ENCODE data around the gene CFAP70.
A peak's percentile ranks its signal among the peaks of the same experiment; 100 is the strongest.

Gene CFAP70

GRCh38 chr10:73251683-73252444, 106.8 kb downstream of the CFAP70 start:
- no peak for DNase-seq

DNA sequence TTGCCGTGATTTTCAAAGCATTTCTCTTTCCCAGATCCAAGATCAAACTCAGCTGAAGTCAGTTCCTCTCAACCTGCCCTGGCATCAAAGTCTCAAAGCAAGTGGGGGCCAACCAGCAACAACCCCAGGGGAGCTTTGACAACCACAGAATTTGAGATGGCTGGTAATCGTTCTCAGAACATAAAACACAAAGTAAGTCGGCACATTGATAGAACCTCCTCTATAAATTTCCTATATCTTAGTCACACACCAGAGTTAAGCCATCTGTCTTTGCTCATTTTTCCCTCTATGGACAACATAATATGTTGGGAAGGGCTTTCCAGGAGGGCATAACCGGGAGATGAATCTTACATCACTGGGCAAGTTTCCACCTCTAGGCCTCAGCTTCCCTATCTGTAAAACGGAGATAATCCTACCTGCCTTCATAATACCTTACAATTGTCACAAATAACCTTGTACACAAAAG, 110.4 kb downstream of the CFAP70 start:
- DNase-seq = no peak

- DNase-seq = no peak
Observed at GRCh38 chr10:73247509-73248258, 111.0 kb downstream of the CFAP70 start.

- peak; percentile 97 for DNase-seq
Observed at GRCh38 chr10:73246646-73247508, 111.8 kb downstream of the CFAP70 start, which contains the start of gene DNAJC9. TSS of gene DNAJC9 (minus strand) at chr10:73247255. CDS start at chr10:73247189, 66 bp downstream.

DNA sequence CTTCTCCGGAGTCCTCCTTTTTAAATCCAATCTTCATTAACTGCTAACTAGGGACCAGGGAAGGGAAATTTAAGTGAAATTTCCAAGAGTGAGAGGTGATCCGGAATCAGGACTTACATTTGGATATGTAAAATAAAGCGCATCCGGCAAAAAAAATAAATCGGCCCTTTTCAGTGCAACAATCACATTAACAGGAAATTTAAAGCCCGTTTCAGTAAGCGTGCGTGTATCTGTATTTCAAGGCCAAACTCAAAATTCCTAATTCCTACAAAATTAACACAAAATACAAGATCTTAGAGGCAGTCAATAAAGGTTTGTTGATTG, 112.4 kb downstream of the CFAP70 start:
- no peak for DNase-seq

GRCh38 chr10:73244866-73245477, 113.7 kb downstream of the CFAP70 start:
- no peak for DNase-seq

GRCh38 chr10:73239908-73240307, 118.8 kb downstream of the CFAP70 start:
- DNase-seq = no peak

- no peak for DNase-seq
Observed at GRCh38 chr10:73238990-73239566, 119.6 kb downstream of the CFAP70 start.

DNA sequence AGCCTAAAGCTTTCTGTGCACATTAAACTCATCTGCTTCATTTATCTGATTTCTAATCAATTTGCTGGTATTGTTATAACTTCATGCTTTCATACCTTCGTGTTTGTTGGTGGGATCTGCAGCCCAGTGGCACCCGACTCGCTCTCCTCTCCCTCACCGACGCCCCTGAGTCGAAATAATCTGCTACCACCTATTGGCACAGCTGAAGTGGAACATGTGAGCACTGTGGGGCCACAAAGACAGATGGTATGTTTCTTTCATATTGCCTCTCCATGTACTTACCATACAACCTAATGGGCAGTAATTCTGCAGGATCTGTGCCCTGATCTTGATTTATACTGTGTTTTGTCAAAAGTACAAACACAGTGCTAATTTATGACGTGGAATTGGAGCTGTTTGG, 124.0 kb downstream of the CFAP70 start:
- DNase-seq = no peak

GRCh38 chr10:73233883-73234282, 124.8 kb downstream of the CFAP70 start:
- DNase-seq = no peak

- DNase-seq = no peak
Observed at GRCh38 chr10:73232887-73233286, 125.8 kb downstream of the CFAP70 start.

GRCh38 chr10:73229567-73229966, 129.1 kb downstream of the CFAP70 start:
- DNase-seq = no peak

DNA sequence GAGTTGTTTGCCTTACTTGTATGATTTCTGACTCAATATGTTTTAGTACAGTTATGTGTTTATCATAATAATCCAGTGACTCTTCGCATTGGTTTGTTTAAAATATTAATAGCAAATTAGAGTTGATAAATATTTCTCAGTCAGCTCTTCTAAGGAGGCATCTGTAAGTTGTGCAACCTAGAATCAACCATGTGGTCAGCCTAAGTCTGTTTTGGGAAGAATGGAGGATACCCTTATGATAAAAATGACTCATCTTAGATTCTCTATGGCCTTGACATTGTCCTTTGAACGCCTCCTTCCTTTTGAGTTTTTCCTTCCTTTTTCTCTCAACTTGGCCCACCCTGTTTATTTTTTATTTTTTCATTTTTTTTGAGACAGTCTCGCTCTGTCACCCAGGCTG, 130.4 kb downstream of the CFAP70 start:
- DNase-seq = no peak

DNA sequence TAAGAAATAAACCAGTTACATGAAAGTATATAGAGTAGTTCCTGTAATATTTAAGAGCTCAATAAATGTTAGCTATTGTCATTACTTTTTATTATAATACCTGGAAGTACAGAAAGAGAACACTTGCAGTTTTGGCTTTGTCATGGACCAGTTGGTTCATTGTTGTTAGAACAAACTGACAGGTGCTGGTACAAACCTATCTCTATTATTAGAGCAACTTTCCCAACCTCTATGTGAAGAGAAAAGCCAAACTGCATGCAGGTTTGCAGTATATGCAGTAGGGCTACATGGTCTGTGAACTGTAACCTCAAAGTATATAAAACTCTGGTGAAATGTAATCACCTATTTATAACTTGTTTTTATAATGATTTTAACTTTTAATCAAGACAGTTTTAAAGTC, 132.0 kb downstream of the CFAP70 start:
- DNase-seq = no peak

GRCh38 chr10:73225518-73225917, 133.1 kb downstream of the CFAP70 start:
- no peak for DNase-seq

DNA sequence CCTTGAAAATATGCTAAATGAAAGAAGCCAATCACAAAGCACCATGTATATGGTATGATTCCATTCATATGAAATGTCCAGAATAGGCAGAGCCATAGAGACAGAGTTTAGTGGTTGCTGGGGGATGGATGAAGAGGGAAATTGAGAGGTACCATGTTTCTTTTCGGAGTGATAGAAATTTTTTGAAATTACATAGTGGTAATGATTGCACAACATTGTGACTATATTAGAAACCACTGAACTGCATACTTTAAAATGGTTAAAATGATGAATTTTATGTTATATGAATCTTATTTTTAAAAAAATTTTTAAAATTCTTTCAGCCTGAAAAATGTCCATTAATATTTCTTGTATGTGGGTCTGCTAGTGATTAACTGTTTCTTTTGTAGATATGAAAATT, 137.7 kb downstream of the CFAP70 start:
- no peak for DNase-seq

- DNase-seq = no peak
Observed at GRCh38 chr10:73219384-73219783, 139.3 kb downstream of the CFAP70 start.

- DNase-seq = no peak
Observed at GRCh38 chr10:73218431-73219191, 140.1 kb downstream of the CFAP70 start.

GRCh38 chr10:73217628-73218027, 141.0 kb downstream of the CFAP70 start:
- no peak for DNase-seq

GRCh38 chr10:73215749-73216148, 142.9 kb downstream of the CFAP70 start:
- DNase-seq = no peak

GRCh38 chr10:73211106-73211811, 147.4 kb downstream of the CFAP70 start:
- no peak for DNase-seq
